ENCODE measurements around the gene ZNF100.

Gene ZNF100

GRCh38 chr19:21704320-21704719 lies 63.1 kb downstream of the ZNF100 start:
- Histone ChIP-seq H3K9ac (ENCODE audit: low read depth, low read length) (peak overlapping the region; percentile 10; the same call in 1 of the 2 replicates), H3K27ac (ENCODE audit: low read depth, low read length) (peak overlapping the region; percentile 97; the same call in 1 of the 2 replicates), H3K9me3 (ENCODE audit: insufficient read depth, low read depth, low read length) (peaks cover 16% of the 10 kb centered on the region; the same call in 1 of the 2 replicates), H3K36me3 (ENCODE audit: insufficient read depth, low read length) (no peaks in the 10 kb centered on the region), H3K4me3 (ENCODE audit: low read length) (0 out of 2 replicates have a peak overlapping the region, but pooled peaks have one; percentile 18), H3K27me3 (ENCODE audit: insufficient read depth, low read length) (no peaks in the 10 kb centered on the region), H3K4me1 (ENCODE audit: insufficient read depth, low read length) (peaks cover 18% of the 10 kb centered on the region)
- WGBS = 31% methylated on average over 2 of the region's 3 CpGs

GRCh38 chr19:21699197-21699596 lies 68.2 kb downstream of the ZNF100 start:
- Histone ChIP-seq H3K4me1 (ENCODE audit: insufficient read depth, low read length) (peaks cover 7% of the 10 kb centered on the region; the same call in 1 of the 2 replicates), H3K9me3 (ENCODE audit: insufficient read depth, low read depth, low read length) (no peaks in the 10 kb centered on the region), H3K27me3 (ENCODE audit: insufficient read depth, low read length) (no peaks in the 10 kb centered on the region), H3K9ac (ENCODE audit: low read depth, low read length) (no peak overlapping the region), H3K36me3 (ENCODE audit: insufficient read depth, low read length) (no peaks in the 10 kb centered on the region), H3K4me3 (ENCODE audit: low read length) (no peak overlapping the region), H3K27ac (ENCODE audit: low read depth, low read length) (peak overlapping the region; percentile 74; the same call in 1 of the 2 replicates)
- 66% methylated on average over 3 of the region's 3 CpGs for WGBS

GRCh38 chr19:21698215-21698614 lies 69.2 kb downstream of the ZNF100 start:
- Histone ChIP-seq H3K4me1 (ENCODE audit: insufficient read depth, low read length) (peaks cover 7% of the 10 kb centered on the region; the same call in 1 of the 2 replicates), H3K27ac (ENCODE audit: low read depth, low read length) (peak overlapping the region; percentile 74; the same call in 1 of the 2 replicates), H3K9me3 (ENCODE audit: insufficient read depth, low read depth, low read length) (no peaks in the 10 kb centered on the region), H3K9ac (ENCODE audit: low read depth, low read length) (no peak overlapping the region), H3K36me3 (ENCODE audit: insufficient read depth, low read length) (no peaks in the 10 kb centered on the region), H3K4me3 (ENCODE audit: low read length) (no peak overlapping the region), H3K27me3 (ENCODE audit: insufficient read depth, low read length) (no peaks in the 10 kb centered on the region)
- 46% methylated on average over 3 of the region's 4 CpGs for WGBS

- Histone ChIP-seq H3K9ac (ENCODE audit: low read depth, low read length) (no peak overlapping the region), H3K9me3 (ENCODE audit: insufficient read depth, low read depth, low read length) (no peaks in the 10 kb centered on the region), H3K27ac (ENCODE audit: low read depth, low read length) (no peak overlapping the region), H3K36me3 (ENCODE audit: insufficient read depth, low read length) (no peaks in the 10 kb centered on the region), H3K4me1 (ENCODE audit: insufficient read depth, low read length) (peaks cover 7% of the 10 kb centered on the region; the same call in 1 of the 2 replicates), H3K27me3 (ENCODE audit: insufficient read depth, low read length) (no peaks in the 10 kb centered on the region), H3K4me3 (ENCODE audit: low read length) (no peak overlapping the region)
- 53% methylated on average over 3 of the region's 3 CpGs for WGBS
These were observed 69.7 kb downstream of the ZNF100 start for GRCh38 chr19:21697698-21698097.

GRCh38 chr19:21694171-21694906 lies 73.0 kb downstream of the ZNF100 start:
- H3K9me3 ChIP-seq (ENCODE audit: insufficient read depth, low read depth, low read length) = no peaks in the 10 kb centered on the region; the same call in 1 of the 2 replicates
- no peaks in the 10 kb centered on the region for H3K36me3 ChIP-seq (ENCODE audit: insufficient read depth, low read length)
- no peak overlapping the region for H3K27ac ChIP-seq (ENCODE audit: low read depth, low read length)
- 91% methylated on average over 6 of the region's 7 CpGs for WGBS
- no peaks in the 10 kb centered on the region; the same call in 1 of the 2 replicates for H3K4me1 ChIP-seq (ENCODE audit: insufficient read depth, low read length)
- no peaks in the 10 kb centered on the region for H3K27me3 ChIP-seq (ENCODE audit: insufficient read depth, low read length)
- H3K4me3 ChIP-seq (ENCODE audit: low read length) = no peak overlapping the region
- H3K9ac ChIP-seq (ENCODE audit: low read depth, low read length) = no peak overlapping the region

GRCh38 chr19:21693399-21693798 lies 74.0 kb downstream of the ZNF100 start:
- Histone ChIP-seq H3K9ac (ENCODE audit: low read depth, low read length) (no peak overlapping the region), H3K4me3 (ENCODE audit: low read length) (no peak overlapping the region), H3K9me3 (ENCODE audit: insufficient read depth, low read depth, low read length) (no peaks in the 10 kb centered on the region; the same call in 1 of the 2 replicates), H3K4me1 (ENCODE audit: insufficient read depth, low read length) (no peaks in the 10 kb centered on the region; the same call in 1 of the 2 replicates), H3K27me3 (ENCODE audit: insufficient read depth, low read length) (no peaks in the 10 kb centered on the region), H3K36me3 (ENCODE audit: insufficient read depth, low read length) (no peaks in the 10 kb centered on the region), H3K27ac (ENCODE audit: low read depth, low read length) (no peak overlapping the region)
- 88% methylated on average over 1 of the region's 1 CpG for WGBS

- Histone ChIP-seq H3K4me1 (ENCODE audit: insufficient read depth, low read length) (no peaks in the 10 kb centered on the region), H3K4me3 (ENCODE audit: low read length) (no peak overlapping the region), H3K9me3 (ENCODE audit: insufficient read depth, low read depth, low read length) (peaks cover 4% of the 10 kb centered on the region; the same call in 1 of the 2 replicates), H3K27ac (ENCODE audit: low read depth, low read length) (no peak overlapping the region), H3K9ac (ENCODE audit: low read depth, low read length) (no peak overlapping the region), H3K36me3 (ENCODE audit: insufficient read depth, low read length) (no peaks in the 10 kb centered on the region), H3K27me3 (ENCODE audit: insufficient read depth, low read length) (no peaks in the 10 kb centered on the region)
- 77% methylated on average over 1 of the region's 1 CpG for WGBS
These were observed 75.7 kb downstream of the ZNF100 start for GRCh38 chr19:21691661-21692060.

GRCh38 chr19:21688464-21688863 lies 78.9 kb downstream of the ZNF100 start:
- WGBS = 73% methylated on average over 3 of the region's 3 CpGs
- no peaks in the 10 kb centered on the region for H3K36me3 ChIP-seq (ENCODE audit: insufficient read depth, low read length)
- no peaks in the 10 kb centered on the region for H3K4me1 ChIP-seq (ENCODE audit: insufficient read depth, low read length)
- no peak overlapping the region for H3K4me3 ChIP-seq (ENCODE audit: low read length)
- no peak overlapping the region for H3K27ac ChIP-seq (ENCODE audit: low read depth, low read length)
- H3K27me3 ChIP-seq (ENCODE audit: insufficient read depth, low read length) = no peaks in the 10 kb centered on the region
- H3K9me3 ChIP-seq (ENCODE audit: insufficient read depth, low read depth, low read length) = peaks cover 4% of the 10 kb centered on the region; the same call in 1 of the 2 replicates
- no peak overlapping the region for H3K9ac ChIP-seq (ENCODE audit: low read depth, low read length)

GRCh38 chr19:21680671-21681070 lies 86.7 kb downstream of the ZNF100 start:
- Histone ChIP-seq H3K27ac (ENCODE audit: low read depth, low read length) (no peak overlapping the region), H3K9ac (ENCODE audit: low read depth, low read length) (no peak overlapping the region), H3K36me3 (ENCODE audit: insufficient read depth, low read length) (no peaks in the 10 kb centered on the region), H3K27me3 (ENCODE audit: insufficient read depth, low read length) (no peaks in the 10 kb centered on the region), H3K9me3 (ENCODE audit: insufficient read depth, low read depth, low read length) (peaks cover 32% of the 10 kb centered on the region), H3K4me3 (ENCODE audit: low read length) (no peak overlapping the region), H3K4me1 (ENCODE audit: insufficient read depth, low read length) (no peaks in the 10 kb centered on the region)
- WGBS = 36% methylated on average over 3 of the region's 3 CpGs

- Histone ChIP-seq H3K36me3 (ENCODE audit: insufficient read depth, low read length) (no peaks in the 10 kb centered on the region), H3K27ac (ENCODE audit: low read depth, low read length) (no peak overlapping the region), H3K4me3 (ENCODE audit: low read length) (no peak overlapping the region), H3K9ac (ENCODE audit: low read depth, low read length) (no peak overlapping the region), H3K4me1 (ENCODE audit: insufficient read depth, low read length) (no peaks in the 10 kb centered on the region), H3K27me3 (ENCODE audit: insufficient read depth, low read length) (no peaks in the 10 kb centered on the region), H3K9me3 (ENCODE audit: insufficient read depth, low read depth, low read length) (peaks cover 32% of the 10 kb centered on the region)
- WGBS = 63% methylated on average over 4 of the region's 5 CpGs
These were observed 87.4 kb downstream of the ZNF100 start for GRCh38 chr19:21680026-21680425.

- Histone ChIP-seq H3K4me3 (ENCODE audit: low read length) (no peak overlapping the region), H3K9ac (ENCODE audit: low read depth, low read length) (no peak overlapping the region), H3K9me3 (ENCODE audit: insufficient read depth, low read depth, low read length) (peaks cover 28% of the 10 kb centered on the region), H3K36me3 (ENCODE audit: insufficient read depth, low read length) (no peaks in the 10 kb centered on the region), H3K27ac (ENCODE audit: low read depth, low read length) (no peak overlapping the region), H3K4me1 (ENCODE audit: insufficient read depth, low read length) (no peaks in the 10 kb centered on the region), H3K27me3 (ENCODE audit: insufficient read depth, low read length) (no peaks in the 10 kb centered on the region)
- WGBS = 95% methylated on average over 38 of the region's 38 CpGs
These were observed 89.5 kb downstream of the ZNF100 start for GRCh38 chr19:21677696-21678418.
